ENCODE measurements around the gene CELA3B. TPM values are rescaled to one million over a fixed set of nuclear protein-coding genes. Genes with fewer than 3 reads are reported as not detected.
"Not testable (repeated sequence)": the region's sequence is repeated elsewhere in the genome, so short reads cannot be mapped to it uniquely, and the experiment has no call there.

The CELA3B gene
- not detected for total RNA-seq

GRCh38 chr1:21976703-21977239, at the start of gene CELA3B:
TSS of gene CELA3B (plus strand) at chr1:21977022. CDS start at chr1:21977040, 18 bp downstream.
- DNase-seq; intact Hi-C loops (cut with micrococcal nuclease); H3K4me1 Mint-ChIP-seq (ENCODE audit: low read depth); H3K9me3 Mint-ChIP-seq; H3K27me3 Mint-ChIP-seq; H3K36me3 Mint-ChIP-seq; POLR2A ChIA-PET; H3K27ac Mint-ChIP-seq; CTCF ChIA-PET; H3K4me3 Mint-ChIP-seq: not testable (repeated sequence)

GRCh38 chr1:21927533-21928237, 49.1 kb upstream of the CELA3B start:
- no peaks in the 10 kb centered on the region for H3K4me1 Mint-ChIP-seq (ENCODE audit: low read depth)
- ChIA-PET CTCF (no interaction called here), POLR2A (no interaction called here)
- no peak overlapping the region for H3K27ac Mint-ChIP-seq
- H3K36me3 Mint-ChIP-seq: no peaks in the 10 kb centered on the region
- H3K27me3 Mint-ChIP-seq: no peaks in the 10 kb centered on the region
- intact Hi-C loops (cut with micrococcal nuclease): no loop called here
- H3K4me3 Mint-ChIP-seq: no peak overlapping the region
- DNase-seq: no peak
- H3K9me3 Mint-ChIP-seq: no peaks in the 10 kb centered on the region

- Mint-ChIP-seq H3K9me3 (no peaks in the 10 kb centered on the region), H3K36me3 (no peaks in the 10 kb centered on the region), H3K27ac (no peak overlapping the region), H3K27me3 (no peaks in the 10 kb centered on the region), H3K4me1 (ENCODE audit: low read depth) (peaks cover 4% of the 10 kb centered on the region), H3K4me3 (no peak overlapping the region)
- CTCF ChIA-PET: interaction anchor here (0.7 kb wide), 1 partner anchor 389 kb away, joined by 3 read pairs; no protein-coding TSS in a partner anchor
- DNase-seq: no peak
- intact Hi-C loops (cut with micrococcal nuclease): no loop called here
- POLR2A ChIA-PET: no interaction called here
Observed at GRCh38 chr1:21930080-21930571, 46.7 kb upstream of the CELA3B start.

GRCh38 chr1:21930629-21931170, 46.1 kb upstream of the CELA3B start:
- Mint-ChIP-seq H3K36me3 (no peaks in the 10 kb centered on the region), H3K4me3 (no peak overlapping the region), H3K27ac (no peak overlapping the region), H3K9me3 (no peaks in the 10 kb centered on the region), H3K4me1 (ENCODE audit: low read depth) (peaks cover 4% of the 10 kb centered on the region), H3K27me3 (peaks cover 4% of the 10 kb centered on the region)
- ChIA-PET CTCF (interaction anchor here (0.7 kb wide), 1 partner anchor 389 kb away, joined by 3 read pairs; no protein-coding TSS in a partner anchor), POLR2A (no interaction called here)
- no peak for DNase-seq
- intact Hi-C loops (cut with micrococcal nuclease): no loop called here

- ChIA-PET POLR2A (no interaction called here), CTCF (no interaction called here)
- Mint-ChIP-seq H3K27ac (no peak overlapping the region), H3K9me3 (no peaks in the 10 kb centered on the region), H3K4me1 (ENCODE audit: low read depth) (peaks cover 6% of the 10 kb centered on the region), H3K27me3 (peaks cover 4% of the 10 kb centered on the region), H3K4me3 (no peak overlapping the region), H3K36me3 (no peaks in the 10 kb centered on the region)
- intact Hi-C loops (cut with micrococcal nuclease): no loop called here
- DNase-seq: no peak
Observed at GRCh38 chr1:21931171-21932093, 45.4 kb upstream of the CELA3B start.

- ChIA-PET CTCF (no interaction called here), POLR2A (no interaction called here)
- Mint-ChIP-seq H3K4me1 (ENCODE audit: low read depth) (peaks cover 8% of the 10 kb centered on the region), H3K9me3 (no peaks in the 10 kb centered on the region), H3K27me3 (peaks cover 4% of the 10 kb centered on the region), H3K36me3 (no peaks in the 10 kb centered on the region), H3K4me3 (no peak overlapping the region), H3K27ac (no peak overlapping the region)
- no peak for DNase-seq
- intact Hi-C loops (cut with micrococcal nuclease): no loop called here
Observed at GRCh38 chr1:21932127-21932526, 44.7 kb upstream of the CELA3B start.

GRCh38 chr1:21933397-21934248, 43.2 kb upstream of the CELA3B start:
- H3K4me3 Mint-ChIP-seq: no peak overlapping the region
- H3K4me1 Mint-ChIP-seq (ENCODE audit: low read depth): peaks cover 13% of the 10 kb centered on the region
- H3K36me3 Mint-ChIP-seq: no peaks in the 10 kb centered on the region
- no peaks in the 10 kb centered on the region for H3K9me3 Mint-ChIP-seq
- POLR2A ChIA-PET: no interaction called here
- no peak overlapping the region for H3K27ac Mint-ChIP-seq
- CTCF ChIA-PET: no interaction called here
- intact Hi-C loops (cut with micrococcal nuclease): no loop called here
- peaks cover 12% of the 10 kb centered on the region for H3K27me3 Mint-ChIP-seq
- DNase-seq: no peak

- Mint-ChIP-seq H3K27me3 (peaks cover 12% of the 10 kb centered on the region), H3K36me3 (no peaks in the 10 kb centered on the region), H3K9me3 (no peaks in the 10 kb centered on the region), H3K4me1 (ENCODE audit: low read depth) (peaks cover 13% of the 10 kb centered on the region), H3K27ac (no peak overlapping the region), H3K4me3 (peak overlapping the region; percentile 32)
- POLR2A ChIA-PET: interaction anchor here (1.1 kb wide), 1 partner anchor 22 kb away, joined by 3 read pairs; no protein-coding TSS in a partner anchor
- intact Hi-C loops (cut with micrococcal nuclease): no loop called here
- CTCF ChIA-PET: interaction anchor here (1.5 kb wide), 1 partner anchor 22 kb away, joined by 5 read pairs; no protein-coding TSS in a partner anchor
- no peak for DNase-seq
Observed at GRCh38 chr1:21935393-21935804, 41.4 kb upstream of the CELA3B start.

GRCh38 chr1:21935891-21936365, 40.9 kb upstream of the CELA3B start:
- peaks cover 12% of the 10 kb centered on the region for H3K27me3 Mint-ChIP-seq
- no peaks in the 10 kb centered on the region for H3K36me3 Mint-ChIP-seq
- intact Hi-C loops (cut with micrococcal nuclease): no loop called here
- H3K9me3 Mint-ChIP-seq: no peaks in the 10 kb centered on the region
- ChIA-PET CTCF (interaction anchor here (1.5 kb wide), 1 partner anchor 21 kb away, joined by 5 read pairs; no protein-coding TSS in a partner anchor), POLR2A (interaction anchor here (1.1 kb wide), 1 partner anchor 21 kb away, joined by 3 read pairs; no protein-coding TSS in a partner anchor)
- DNase-seq: no peak
- peaks cover 13% of the 10 kb centered on the region for H3K4me1 Mint-ChIP-seq (ENCODE audit: low read depth)
- no peak overlapping the region for H3K27ac Mint-ChIP-seq
- peak overlapping the region; percentile 52 for H3K4me3 Mint-ChIP-seq

GRCh38 chr1:21936366-21937031, 40.3 kb upstream of the CELA3B start:
- Mint-ChIP-seq H3K27ac (no peak overlapping the region), H3K27me3 (peaks cover 12% of the 10 kb centered on the region), H3K9me3 (no peaks in the 10 kb centered on the region), H3K4me3 (peak overlapping the region; percentile 52), H3K4me1 (ENCODE audit: low read depth) (peaks cover 13% of the 10 kb centered on the region), H3K36me3 (no peaks in the 10 kb centered on the region)
- peak; percentile 29 for DNase-seq
- intact Hi-C loops (cut with micrococcal nuclease): no loop called here
- ChIA-PET CTCF (interaction anchor here (1.5 kb wide), 1 partner anchor 21 kb away, joined by 5 read pairs; no protein-coding TSS in a partner anchor), POLR2A (interaction anchor here (1.1 kb wide), 1 partner anchor 20 kb away, joined by 3 read pairs; no protein-coding TSS in a partner anchor)

- Mint-ChIP-seq H3K9me3 (no peaks in the 10 kb centered on the region), H3K4me3 (peak within 1 kb of the TSS; percentile 73), H3K27ac (peak within 1 kb of the TSS; percentile 10), H3K36me3 (no peaks in the 10 kb centered on the region), H3K4me1 (ENCODE audit: low read depth) (peaks cover 13% of the 10 kb centered on the region), H3K27me3 (peaks cover 12% of the 10 kb centered on the region)
- POLR2A ChIA-PET: no interaction called here
- CTCF ChIA-PET: no interaction called here
- DNase-seq: no peak
- intact Hi-C loops (cut with micrococcal nuclease): no loop called here
Observed at GRCh38 chr1:21937034-21937371, 39.8 kb upstream of the CELA3B start, which contains the start of gene HSPG2. TSS of gene HSPG2 (minus strand) at chr1:21937310. CDS start at chr1:21937217, 93 bp downstream.

Data from activated CD4-positive, alpha-beta memory T cell treated with anti-CD3 and anti-CD28 coated beads for 36 hours (primary cell).